Measurements from ENCODE around the gene ZNF280A.
A peak's percentile ranks its signal among the peaks of the same experiment; 100 is the strongest.
"Not testable (repeated sequence)": the region's sequence is repeated elsewhere in the genome, so short reads cannot be mapped to it uniquely, and the experiment has no call there.

ZNF280A gene

GRCh38 chr22:22538226-22538989 lies 18.3 kb upstream of the ZNF280A start:
- DNase-seq (ENCODE audit: low spot score) = no peak

GRCh38 chr22:22536916-22537315 lies 16.8 kb upstream of the ZNF280A start:
- DNase-seq (ENCODE audit: low spot score) = no peak

GRCh38 chr22:22536515-22536914 lies 16.4 kb upstream of the ZNF280A start:
- no peak for DNase-seq (ENCODE audit: low spot score)

DNA sequence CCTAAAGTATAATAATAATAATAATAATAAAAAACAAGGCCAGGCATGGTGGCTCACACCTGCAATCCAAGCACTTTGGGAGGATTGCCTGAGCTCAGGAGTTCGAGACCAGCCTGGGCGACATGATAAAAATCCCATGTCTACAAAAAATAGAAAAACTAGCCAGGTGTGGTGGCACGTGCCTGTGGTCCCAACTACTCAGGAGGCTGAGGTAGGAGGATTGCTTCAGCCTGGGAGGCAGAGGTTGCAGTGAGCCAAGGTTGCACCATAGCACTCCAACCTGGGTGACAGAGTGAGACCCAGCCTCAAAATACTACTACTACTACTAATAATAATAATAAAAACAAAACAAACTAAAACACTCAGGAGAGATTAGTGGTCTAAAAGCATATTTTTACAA lies 15.6 kb upstream of the ZNF280A start:
- no peak for DNase-seq (ENCODE audit: low spot score)

DNA sequence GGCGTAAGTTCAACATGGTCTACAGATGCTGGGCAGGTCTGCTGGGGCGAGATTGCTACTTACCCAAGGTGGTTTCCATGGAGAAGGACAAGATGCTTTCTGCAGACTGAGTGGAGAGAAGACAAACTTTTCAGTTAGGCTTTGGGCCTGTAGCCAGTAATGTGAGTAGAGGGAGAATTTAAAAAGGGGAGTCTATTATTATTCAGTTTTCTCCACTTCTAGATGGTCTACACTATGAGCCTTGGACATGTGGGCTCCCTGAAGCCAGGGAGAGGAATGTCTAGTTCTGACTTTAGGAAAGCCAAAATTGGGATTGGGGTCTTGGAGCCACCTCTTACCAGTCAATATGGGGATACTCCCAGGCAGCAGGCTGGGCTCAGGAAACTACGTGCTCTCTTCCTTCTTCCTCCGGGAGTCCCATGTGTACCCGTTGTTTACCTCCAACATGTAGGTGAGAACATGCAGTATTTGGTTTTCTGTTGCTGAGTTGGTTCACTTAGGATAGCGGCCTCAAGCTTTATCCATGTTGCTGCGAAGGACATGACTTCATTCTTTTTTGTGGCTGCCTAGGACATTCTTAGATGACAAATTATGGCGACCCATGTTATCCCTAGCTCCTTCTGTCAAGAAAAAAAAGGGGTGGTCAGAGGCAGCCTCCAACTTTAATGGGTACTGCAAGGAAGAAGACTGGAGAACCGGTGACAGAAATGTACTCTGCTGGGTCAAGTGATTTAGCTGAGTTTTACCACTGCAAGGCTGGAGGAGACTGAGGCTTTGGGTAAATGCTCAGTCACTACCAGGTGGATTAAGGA lies 14.7 kb upstream of the ZNF280A start:
- DNase-seq (ENCODE audit: low spot score) = no peak

- DNase-seq (ENCODE audit: low spot score) = no peak
These were observed 13.8 kb upstream of the ZNF280A start for GRCh38 chr22:22533863-22534262.

GRCh38 chr22:22533417-22533816 lies 13.3 kb upstream of the ZNF280A start:
- DNase-seq (ENCODE audit: low spot score) = no peak

DNA sequence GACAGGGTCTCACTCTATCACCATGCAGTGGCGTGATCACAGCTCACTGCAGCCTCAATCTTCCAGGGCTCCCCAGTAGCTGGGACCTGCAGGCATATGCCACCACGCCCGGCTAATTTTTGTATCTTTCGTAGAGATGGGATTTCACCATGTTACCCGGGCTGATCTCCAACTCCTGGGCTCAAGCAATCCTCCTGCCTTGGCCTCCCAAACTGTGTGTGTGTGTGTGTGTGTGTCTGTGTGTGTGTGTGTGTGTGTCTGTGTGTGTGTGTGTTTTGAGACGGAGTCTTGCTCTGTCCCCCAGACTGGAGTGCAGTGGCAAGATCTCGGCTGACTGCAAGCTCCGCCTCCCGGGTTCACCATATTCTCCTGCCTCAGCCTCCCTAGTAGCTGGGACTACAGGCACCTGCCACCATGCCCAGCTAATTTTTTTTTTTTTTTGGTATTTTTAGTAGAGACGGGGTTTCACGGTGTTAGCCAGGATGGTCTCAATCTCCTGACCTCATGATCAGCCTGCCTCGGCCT lies 12.5 kb upstream of the ZNF280A start:
- DNase-seq (ENCODE audit: low spot score) = not testable (repeated sequence)

DNA sequence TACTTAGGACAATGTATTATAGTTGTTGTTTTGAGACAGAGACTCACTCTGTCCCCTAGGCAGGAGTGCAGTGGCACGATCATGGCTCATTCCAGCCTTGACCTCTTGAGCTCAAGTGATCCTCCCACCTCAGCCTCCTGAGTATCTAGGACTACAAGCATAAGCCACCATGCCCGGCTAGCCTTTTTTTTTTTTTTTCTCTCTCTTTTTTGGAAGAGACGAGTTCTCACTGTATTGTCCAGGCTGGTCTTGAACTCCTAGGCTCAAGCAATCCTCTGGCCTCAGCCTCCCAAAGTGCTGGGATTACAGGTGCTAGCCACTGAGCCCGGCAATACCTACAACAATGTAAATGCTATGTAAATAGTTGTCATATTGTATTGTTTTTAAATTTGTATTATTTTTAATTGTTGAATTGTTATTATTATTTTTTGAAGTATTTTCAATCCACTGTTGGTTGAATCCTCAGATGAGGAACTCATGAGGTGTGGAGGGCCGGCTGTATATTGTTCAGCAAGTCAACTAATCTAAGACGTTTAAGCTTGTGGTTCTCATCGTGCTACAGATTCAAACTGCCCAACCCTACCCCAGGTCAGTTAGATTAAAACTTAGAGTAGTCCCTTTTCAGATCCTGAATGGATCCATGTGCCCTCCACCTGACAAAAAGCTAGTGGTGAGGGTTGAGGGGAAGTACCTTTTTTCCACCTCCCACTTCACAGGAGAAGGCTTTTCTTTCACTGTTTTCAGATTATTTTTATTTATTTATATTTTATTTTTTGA lies 11.9 kb upstream of the ZNF280A start:
- no peak for DNase-seq (ENCODE audit: low spot score)

DNA sequence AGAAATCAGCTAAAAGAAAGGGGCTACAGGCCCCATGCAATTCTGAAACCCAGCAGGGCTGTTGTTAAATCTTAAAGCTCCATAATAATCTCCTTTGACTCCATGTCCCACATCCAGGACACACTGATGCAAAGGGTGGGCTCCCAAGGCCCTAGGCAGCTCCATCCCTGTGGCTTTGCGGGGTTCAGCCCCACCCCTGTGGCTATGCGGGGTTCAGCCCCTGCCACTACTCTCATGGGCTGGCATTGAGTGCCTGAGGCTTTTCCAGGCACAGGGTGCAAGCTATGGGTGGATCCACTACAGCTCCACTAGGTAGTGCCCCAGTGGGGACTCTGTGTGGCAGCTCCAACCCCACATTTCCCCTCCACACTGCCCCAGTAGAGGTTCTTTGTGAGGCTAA lies 8.7 kb upstream of the ZNF280A start:
- no peak for DNase-seq (ENCODE audit: low spot score)

DNA sequence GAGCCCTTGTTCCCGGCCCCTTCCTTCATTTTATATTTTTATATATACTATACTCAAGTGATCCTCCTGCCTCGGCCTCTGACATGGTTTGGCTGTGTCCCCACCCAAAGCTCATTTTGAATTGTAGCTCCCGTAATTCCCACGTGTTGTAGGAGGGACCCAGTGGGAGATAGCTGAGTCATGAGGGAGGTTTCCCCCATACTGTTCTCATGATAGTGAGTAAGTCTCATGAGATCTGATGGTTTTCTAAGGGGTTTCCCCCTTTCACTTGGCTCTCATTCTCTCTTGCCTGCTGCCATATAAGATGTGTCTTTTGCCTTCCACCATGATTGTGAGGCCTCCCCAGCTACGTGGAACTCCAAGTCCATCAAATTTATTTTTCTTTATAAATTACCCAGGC lies 7.2 kb upstream of the ZNF280A start:
- no peak for DNase-seq (ENCODE audit: low spot score)

DNA sequence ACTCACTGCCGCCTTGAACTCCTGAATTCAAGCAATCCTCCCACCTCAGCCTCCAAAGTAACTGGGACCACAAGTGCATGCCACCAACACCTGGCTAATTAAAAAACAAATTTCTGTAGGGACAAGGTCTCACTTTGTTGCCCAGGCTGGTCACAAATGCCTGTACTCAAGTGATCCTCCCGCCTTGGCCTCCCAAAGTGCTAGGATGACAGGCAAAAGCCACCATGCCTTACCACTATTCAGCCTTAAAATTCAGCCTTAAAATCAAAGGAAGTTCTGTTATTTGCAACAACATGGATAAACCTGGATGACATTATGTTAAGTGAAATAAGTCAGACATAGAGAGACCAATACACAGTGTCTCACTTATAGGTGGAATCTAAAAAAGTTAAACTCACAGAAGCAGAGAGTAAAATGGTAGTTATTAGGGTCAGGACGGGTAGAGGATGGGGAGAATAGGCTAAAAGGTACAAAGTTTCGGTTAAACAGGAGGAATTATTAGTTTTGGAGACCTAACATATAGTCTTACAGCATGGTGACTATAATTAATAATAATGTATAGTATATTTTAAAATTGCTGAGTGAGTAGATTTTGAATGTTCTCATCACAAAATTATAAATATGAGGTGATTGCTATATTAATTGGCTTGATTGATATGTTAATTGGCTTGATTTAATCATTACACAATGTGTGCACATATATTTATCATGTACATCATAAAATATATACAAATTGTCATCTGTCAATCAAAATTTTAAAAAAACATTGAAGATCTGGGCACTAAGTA lies 6.2 kb upstream of the ZNF280A start:
- DNase-seq (ENCODE audit: low spot score) = no peak

DNA sequence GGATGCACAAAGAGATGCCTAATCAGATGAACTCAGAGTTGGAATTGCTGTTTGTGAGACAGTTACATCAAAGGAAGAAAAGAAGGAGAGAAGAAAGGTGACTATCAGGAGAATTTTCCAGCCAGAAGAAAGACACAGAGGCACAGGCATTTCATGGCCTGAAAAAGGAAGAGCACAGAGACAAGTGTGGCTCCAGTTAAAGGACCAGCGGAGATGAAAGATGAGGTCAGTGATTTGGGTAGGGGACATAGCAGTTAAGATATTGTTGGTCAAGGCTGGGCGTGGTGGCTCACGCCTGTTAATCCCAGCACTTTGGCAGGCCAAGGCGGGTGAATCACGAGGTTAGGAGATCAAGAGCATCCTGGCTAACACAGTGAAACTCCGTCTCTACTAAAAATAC lies 3.4 kb upstream of the ZNF280A start:
- no peak for DNase-seq (ENCODE audit: low spot score)

DNA sequence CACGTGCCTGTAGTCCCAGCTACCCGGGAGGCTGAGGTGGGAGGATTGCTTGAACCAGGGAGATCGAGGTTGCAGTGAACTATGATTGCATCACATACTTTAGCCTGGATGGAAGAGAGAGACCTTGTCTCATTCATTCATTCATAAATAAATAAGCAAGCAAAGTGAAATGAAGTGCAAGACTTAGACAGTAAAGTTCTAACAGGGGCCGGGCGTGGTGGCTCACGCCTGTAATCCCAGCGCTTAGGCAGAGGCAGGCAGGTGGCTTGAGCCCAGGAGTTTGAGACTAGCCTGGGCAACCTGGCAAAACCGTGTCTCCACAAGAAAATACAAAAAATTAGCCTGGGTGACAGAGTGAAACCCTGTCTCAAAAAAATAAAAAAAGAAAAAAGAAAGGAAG lies 1.6 kb upstream of the ZNF280A start:
- no peak for DNase-seq (ENCODE audit: low spot score)

GRCh38 chr22:22520667-22521602 lies 865 bp upstream of the ZNF280A start:
- DNase-seq (ENCODE audit: low spot score) = peak; percentile 16

DNA sequence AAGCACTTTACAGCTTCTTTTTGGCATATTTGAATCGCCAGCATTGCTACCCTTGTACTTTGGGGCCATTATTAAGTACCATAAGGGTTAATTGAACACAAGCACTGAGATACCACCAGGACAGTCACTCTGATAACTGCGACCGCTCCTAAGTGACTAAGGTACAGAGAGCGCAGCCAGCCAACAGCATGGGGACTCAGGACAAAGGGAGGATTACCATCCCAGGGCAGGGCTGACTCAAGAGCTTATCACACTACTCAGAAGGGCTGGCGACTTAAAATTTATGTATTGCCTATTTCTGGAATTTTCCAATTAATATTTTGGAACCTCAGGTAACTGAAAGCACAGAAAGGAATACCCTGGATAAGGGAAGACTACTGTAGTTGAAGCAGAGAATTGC lies 479 bp downstream of the ZNF280A start:
- no peak for DNase-seq (ENCODE audit: low spot score)

DNA sequence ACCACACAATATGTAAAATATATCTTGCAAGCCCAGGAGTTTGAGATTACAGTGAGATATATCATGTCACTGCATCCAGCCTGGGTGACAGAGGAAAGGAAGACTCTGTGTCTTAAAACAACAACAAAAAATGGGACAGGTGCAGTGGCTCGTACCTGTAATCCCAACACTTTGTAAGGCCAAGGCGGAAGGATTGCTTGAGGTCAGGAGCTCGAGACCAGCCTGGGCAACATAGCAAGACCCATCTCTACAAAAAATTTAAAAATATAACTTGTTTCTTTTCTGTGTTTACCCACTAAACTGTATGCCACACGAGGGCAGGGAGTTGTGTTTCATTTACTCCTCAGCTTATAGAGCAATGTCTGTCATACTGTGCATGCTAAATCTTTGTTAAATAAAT lies 3.1 kb downstream of the ZNF280A start:
- DNase-seq (ENCODE audit: low spot score) = no peak

GRCh38 chr22:22515890-22516289 lies 4.2 kb downstream of the ZNF280A start:
- DNase-seq (ENCODE audit: low spot score) = no peak

- DNase-seq (ENCODE audit: low spot score) = not testable (repeated sequence)
These were observed 5.6 kb downstream of the ZNF280A start for GRCh38 chr22:22514431-22514830.

DNA sequence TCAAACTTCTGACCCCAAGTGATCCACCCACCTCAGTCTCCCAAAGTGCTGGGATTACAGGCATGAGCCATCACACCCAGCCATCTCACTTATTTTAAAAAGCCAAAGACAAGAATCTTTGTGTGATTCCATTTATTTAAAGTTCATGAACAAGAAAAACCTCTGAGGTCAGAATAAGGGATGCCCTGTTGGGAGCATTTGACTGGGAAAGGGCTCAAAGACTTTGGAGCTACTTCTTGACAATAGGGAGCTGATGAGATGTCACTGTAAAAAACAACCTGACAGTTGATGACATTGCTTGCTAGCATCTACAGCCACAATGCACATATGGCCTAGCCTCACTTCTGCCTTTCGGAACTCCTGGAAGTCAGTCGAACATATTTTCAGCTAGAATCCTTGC lies 6.5 kb downstream of the ZNF280A start:
- no peak for DNase-seq (ENCODE audit: low spot score)

GRCh38 chr22:22512951-22513350 lies 7.1 kb downstream of the ZNF280A start:
- DNase-seq (ENCODE audit: low spot score) = no peak

All from iPS-NIHi11 (cell line).